H9 (cell line): ENCODE data around the gene SSH3. TPM values are rescaled to one million over a fixed set of nuclear protein-coding genes. Genes with fewer than 3 reads are reported as not detected.

Source experiments
- DNase-seq: peaks from one replicate; pipeline ENCODE4 v3.0.0-alpha.2; 2017
- H2AFZ ChIP-seq: one replicate; pipeline ENCODE4 v1.6.1; 2013; ENCODE audit warnings: mild to moderate bottlenecking, low read length, control low read depth, moderate library complexity
- H2AK5ac ChIP-seq: 2 replicates; pipeline ENCODE4 v1.6.1; 2013; ENCODE audit warnings: low read length, control low read depth, mixed read lengths; ENCODE audit not compliant: insufficient read length
- H2BK120ac ChIP-seq: one replicate; pipeline ENCODE4 v1.6.1; 2013; ENCODE audit warnings: low read depth, mild to moderate bottlenecking, low read length, control low read depth, inconsistent platforms; ENCODE audit not compliant: poor library complexity, severe bottlenecking
- H2BK12ac ChIP-seq: 2 replicates; pipeline ENCODE4 v1.6.1; 2013; ENCODE audit warnings: low read length, control low read depth, mixed read lengths, low read depth; ENCODE audit not compliant: insufficient read length
- H2BK15ac ChIP-seq: 2 replicates; pipeline ENCODE4 v1.6.1; 2013; ENCODE audit warnings: low read depth, low read length, control low read depth
- H2BK20ac ChIP-seq: one replicate; pipeline ENCODE4 v1.6.1; 2013; ENCODE audit warnings: low read depth, mild to moderate bottlenecking, low read length, control low read depth, inconsistent platforms; ENCODE audit not compliant: poor library complexity, severe bottlenecking
- H2BK5ac ChIP-seq: 2 replicates; pipeline ENCODE4 v1.6.1; 2013; ENCODE audit warnings: low read length, control low read depth, mixed read lengths; ENCODE audit not compliant: insufficient read length
- H3K14ac ChIP-seq: 2 replicates; pipeline ENCODE4 v1.6.1; 2013; ENCODE audit warnings: low read length, control low read depth; ENCODE audit not compliant: insufficient read depth
- H3K18ac ChIP-seq: 2 replicates; pipeline ENCODE4 v1.6.1; 2013; ENCODE audit warnings: low read depth, mild to moderate bottlenecking, mixed read lengths, low read length, control low read depth; ENCODE audit not compliant: insufficient read length
- H3K23ac ChIP-seq: 2 replicates; pipeline ENCODE4 v1.6.1; 2013; ENCODE audit warnings: low read length, control low read depth, mixed read lengths, low read depth; ENCODE audit not compliant: insufficient read length
- H3K23me2 ChIP-seq: 2 replicates; pipeline ENCODE4 v1.6.1; 2013; ENCODE audit warnings: low read depth, mild to moderate bottlenecking, mixed read lengths, low read length, control low read depth; ENCODE audit not compliant: insufficient read length, poor library complexity, severe bottlenecking
- H3K27ac ChIP-seq: 2 replicates; pipeline ENCODE4 v1.5.1; 2013; ENCODE audit warnings: low read length, control low read depth, mixed read lengths, low read depth; ENCODE audit not compliant: insufficient read length
- H3K27me3 ChIP-seq: 2 replicates; pipeline ENCODE4 v1.6.1; 2013; ENCODE audit warnings: low read length, control low read depth, inconsistent platforms; ENCODE audit not compliant: insufficient read depth
- H3K4ac ChIP-seq: 2 replicates; pipeline ENCODE4 v1.6.1; 2013; ENCODE audit warnings: low read depth, mild to moderate bottlenecking, control low read depth, inconsistent platforms, low read length, moderate library complexity
- H3K4me1 ChIP-seq: 2 replicates; pipeline ENCODE4 v1.6.1; 2013; ENCODE audit warnings: low read length, control low read depth, inconsistent platforms; ENCODE audit not compliant: insufficient read depth
- H3K4me2 ChIP-seq: 2 replicates; pipeline ENCODE4 v1.6.1; 2013; ENCODE audit warnings: low read length, control low read depth, mixed read lengths; ENCODE audit not compliant: insufficient read length, insufficient read depth
- H3K56ac ChIP-seq: 2 replicates; pipeline ENCODE4 v1.6.1; 2013; ENCODE audit warnings: low read depth, mild to moderate bottlenecking, mixed read lengths, low read length, control low read depth; ENCODE audit not compliant: insufficient read length
- H3K79me1 ChIP-seq: 2 replicates; pipeline ENCODE4 v1.6.1; 2013; ENCODE audit warnings: low read depth, mild to moderate bottlenecking, moderate library complexity, low read length, control low read depth, inconsistent platforms; ENCODE audit not compliant: insufficient read depth, poor library complexity, severe bottlenecking
- H3K79me2 ChIP-seq: 2 replicates; pipeline ENCODE4 v1.6.1; 2013; ENCODE audit warnings: low read length, control low read depth, inconsistent platforms; ENCODE audit not compliant: insufficient read depth
- H3K9ac ChIP-seq: 2 replicates; pipeline ENCODE4 v1.6.1; 2013; ENCODE audit warnings: low read length, control low read depth, mixed read lengths; ENCODE audit not compliant: insufficient read length; ENCODE audit errors: extremely low read depth
- H3K9me3 ChIP-seq: one replicate; pipeline ENCODE4 v1.6.1; 2013; ENCODE audit warnings: low read depth, low read length, inconsistent platforms; ENCODE audit not compliant: control insufficient read depth
- H3T11ph ChIP-seq: one replicate; pipeline ENCODE4 v1.6.1; 2013; ENCODE audit warnings: mild to moderate bottlenecking, low read length, control low read depth, inconsistent platforms
- H4K20me1 ChIP-seq: one replicate; pipeline ENCODE4 v1.6.1; 2013; ENCODE audit not compliant: control insufficient read depth, insufficient read length, insufficient read depth
- H4K5ac ChIP-seq: 2 replicates; pipeline ENCODE4 v1.6.1; 2013; ENCODE audit warnings: low read depth, mild to moderate bottlenecking, mixed read lengths, low read length, control low read depth; ENCODE audit not compliant: insufficient read length
- H4K8ac ChIP-seq: replicated peaks from 2 replicates; pipeline ENCODE4 v1.6.1; 2013; ENCODE audit warnings: low read length, control low read depth, mixed read lengths, low read depth; ENCODE audit not compliant: insufficient read length
- H4K91ac ChIP-seq: 2 replicates; pipeline ENCODE4 v1.6.1; 2013; ENCODE audit warnings: low read depth, mild to moderate bottlenecking, moderate library complexity, mixed read lengths, low read length, control low read depth; ENCODE audit not compliant: insufficient read length
- H3K27ac Mint-ChIP-seq, 3 experiments: 2 replicates in 2 of 3; 3 replicates in 1 of 3; pipeline ENCODE4 v1.8.0; 2020 to 2021; ENCODE audit warnings: mixed read lengths in 3 of 3, mild to moderate bottlenecking in 1 of 3, moderate library complexity in 1 of 3
- H3K27me3 Mint-ChIP-seq: 2 replicates; pipeline ENCODE4 v1.8.0; 2021; ENCODE audit warnings: low read depth, mild to moderate bottlenecking, moderate library complexity, mixed read lengths
- H3K36me3 Mint-ChIP-seq, 3 experiments: 2 replicates in 2 of 3; 3 replicates in 1 of 3; pipeline ENCODE4 v1.8.0; 2020 to 2021; ENCODE audit warnings: low read depth in 3 of 3, mixed read lengths in 3 of 3; ENCODE audit not compliant: insufficient read depth in 1 of 3
- H3K4me1 Mint-ChIP-seq, 2 experiments: 2 replicates each; pipeline ENCODE4 v1.8.0; 2020; ENCODE audit warnings: mixed read lengths in 2 of 2
- H3K4me3 Mint-ChIP-seq, 2 experiments: 2 replicates in 1 of 2; 3 replicates in 1 of 2; pipeline ENCODE4 v1.8.0; 2020 to 2021; ENCODE audit warnings: mild to moderate bottlenecking in 2 of 2, mixed read lengths in 2 of 2, moderate library complexity in 1 of 2
- H3K9me3 Mint-ChIP-seq, 2 experiments: 2 replicates in 1 of 2; 3 replicates in 1 of 2; pipeline ENCODE4 v1.8.0; 2020; ENCODE audit warnings: mild to moderate bottlenecking in 2 of 2, mixed read lengths in 2 of 2, moderate library complexity in 1 of 2
- WGBS: extraction: QIAGEN DNeasy Blood & Tissue Kit; methylation state at CpG from one replicate; pipeline ENCODE4 v1.1.7; 2013; ENCODE audit warnings: missing lambda C conversion rate, low lambda C conversion rate, mixed read lengths; ENCODE audit not compliant: insufficient read length; ENCODE audit errors: extremely low coverage; 5-methylcytosine and 5-hydroxymethylcytosine counted together
- total RNA-seq: library from RNA; stranded (reverse); gene quantifications from 2 replicates; pipeline ENCODE4 v1.2.1, GENCODE V29; 2021
- TF ChIP-seq, protein P1 (sequence below): fragments of 200-600 bp; sonication (generic); conservative IDR thresholded peaks from 3 replicates; pipeline ENCODE4 v1.8.0; 2021; ENCODE audit warnings: antibody characterized with exemption, mild to moderate bottlenecking

Gene SSH3
- total RNA-seq, 1 experiment from 2014 or later: 42.2 TPM

DNA sequence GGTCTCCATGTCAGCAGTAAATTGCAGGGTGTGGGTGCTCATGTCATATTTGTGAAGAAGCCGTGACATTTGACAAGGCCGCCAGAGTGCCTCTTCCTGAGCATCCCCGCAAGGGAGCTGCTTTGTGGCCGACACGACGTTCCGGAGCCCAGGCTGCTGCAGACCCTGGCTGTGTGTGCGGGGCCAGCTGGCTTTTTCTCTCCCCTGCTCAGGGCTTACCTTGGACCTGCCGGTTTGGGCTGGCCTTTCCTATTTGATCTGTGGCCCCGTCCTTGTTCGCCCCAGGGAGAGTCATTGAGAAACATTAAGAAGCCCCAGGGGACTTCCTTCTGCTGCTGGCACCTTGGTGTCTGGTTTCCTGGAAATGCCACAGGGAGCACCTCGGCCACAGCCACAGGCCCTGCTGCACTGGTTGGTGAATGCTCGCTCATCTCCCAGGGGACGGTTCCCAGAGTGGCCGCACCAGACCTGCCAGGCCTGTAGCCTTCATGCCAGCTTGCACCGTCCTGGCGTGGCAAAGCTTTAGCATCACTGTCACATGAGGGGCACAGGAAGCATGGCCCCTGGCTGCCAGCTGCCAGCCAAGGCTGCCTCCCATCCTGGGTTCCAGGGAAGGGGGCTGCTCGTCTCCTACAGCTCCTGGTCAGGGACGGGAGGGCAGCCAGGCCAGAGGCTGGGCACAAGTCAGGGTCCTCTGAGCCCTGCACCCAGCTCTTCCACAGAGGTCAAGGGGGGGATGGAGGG is 31.6 kb upstream of the SSH3 start:
- WGBS: no CpG with 5 or more reads among the region's 19 CpGs
- peaks cover 3% of the 10 kb centered on the region for H4K20me1 ChIP-seq
- no peaks in the 10 kb centered on the region for H3K9me3 ChIP-seq
- H4K5ac ChIP-seq: no peak overlapping the region
- H3K4ac ChIP-seq: no peak overlapping the region
- no peak overlapping the region for H2AK5ac ChIP-seq
- peaks cover 12% of the 10 kb centered on the region; the same call in 1 of the 2 replicates for H3K79me2 ChIP-seq
- H2BK15ac ChIP-seq: no peak overlapping the region
- H2BK120ac ChIP-seq: no peak overlapping the region
- peaks cover 0 to 12% (median 10%) of the 10 kb centered on the region in 3 experiments; a peak in 6 of 7 replicates for H3K36me3 Mint-ChIP-seq
- no peak overlapping the region for H3T11ph ChIP-seq
- H3K27me3 ChIP-seq: no peaks in the 10 kb centered on the region
- H3K23ac ChIP-seq: no peak overlapping the region
- no peak overlapping the region for H3K18ac ChIP-seq
- H3K23me2 ChIP-seq: peaks cover 8% of the 10 kb centered on the region
- H4K8ac ChIP-seq: no peak overlapping the region
- no peaks in the 10 kb centered on the region for H3K79me1 ChIP-seq
- H3K4me1 ChIP-seq: peaks cover 12% of the 10 kb centered on the region
- no peak overlapping the region for H3K9ac ChIP-seq
- H3K14ac ChIP-seq: no peak overlapping the region; the same call in 1 of the 2 replicates
- no peak overlapping the region for H2BK5ac ChIP-seq
- H2BK12ac ChIP-seq: no peak overlapping the region
- H4K91ac ChIP-seq: no peak overlapping the region
- H3K4me2 ChIP-seq: no peak overlapping the region
- H3K27ac ChIP-seq: no peak overlapping the region
- H3K27ac Mint-ChIP-seq: no peak overlapping the region; a peak in 1 of 7 replicates
- peak overlapping the region in 1 of 2 experiments; percentile 73; a peak in 2 of 5 replicates for H3K4me3 Mint-ChIP-seq
- no peak overlapping the region for H3K56ac ChIP-seq
- no peaks in the 10 kb centered on the region for H3K9me3 Mint-ChIP-seq
- DNase-seq: no peak
- no peaks in the 10 kb centered on the region; the same call in 1 of the 2 replicates for H3K27me3 Mint-ChIP-seq
- peaks cover 34 to 43% of the 10 kb centered on the region in 2 experiments for H3K4me1 Mint-ChIP-seq
- no peak overlapping the region for H2AFZ ChIP-seq
- no peak overlapping the region for H2BK20ac ChIP-seq
- TF ChIP-seq, protein P1, sequence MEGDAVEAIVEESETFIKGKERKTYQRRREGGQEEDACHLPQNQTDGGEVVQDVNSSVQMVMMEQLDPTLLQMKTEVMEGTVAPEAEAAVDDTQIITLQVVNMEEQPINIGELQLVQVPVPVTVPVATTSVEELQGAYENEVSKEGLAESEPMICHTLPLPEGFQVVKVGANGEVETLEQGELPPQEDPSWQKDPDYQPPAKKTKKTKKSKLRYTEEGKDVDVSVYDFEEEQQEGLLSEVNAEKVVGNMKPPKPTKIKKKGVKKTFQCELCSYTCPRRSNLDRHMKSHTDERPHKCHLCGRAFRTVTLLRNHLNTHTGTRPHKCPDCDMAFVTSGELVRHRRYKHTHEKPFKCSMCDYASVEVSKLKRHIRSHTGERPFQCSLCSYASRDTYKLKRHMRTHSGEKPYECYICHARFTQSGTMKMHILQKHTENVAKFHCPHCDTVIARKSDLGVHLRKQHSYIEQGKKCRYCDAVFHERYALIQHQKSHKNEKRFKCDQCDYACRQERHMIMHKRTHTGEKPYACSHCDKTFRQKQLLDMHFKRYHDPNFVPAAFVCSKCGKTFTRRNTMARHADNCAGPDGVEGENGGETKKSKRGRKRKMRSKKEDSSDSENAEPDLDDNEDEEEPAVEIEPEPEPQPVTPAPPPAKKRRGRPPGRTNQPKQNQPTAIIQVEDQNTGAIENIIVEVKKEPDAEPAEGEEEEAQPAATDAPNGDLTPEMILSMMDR: no peak
